ENCODE results near the gene RIMBP2.

The RIMBP2 gene

DNA sequence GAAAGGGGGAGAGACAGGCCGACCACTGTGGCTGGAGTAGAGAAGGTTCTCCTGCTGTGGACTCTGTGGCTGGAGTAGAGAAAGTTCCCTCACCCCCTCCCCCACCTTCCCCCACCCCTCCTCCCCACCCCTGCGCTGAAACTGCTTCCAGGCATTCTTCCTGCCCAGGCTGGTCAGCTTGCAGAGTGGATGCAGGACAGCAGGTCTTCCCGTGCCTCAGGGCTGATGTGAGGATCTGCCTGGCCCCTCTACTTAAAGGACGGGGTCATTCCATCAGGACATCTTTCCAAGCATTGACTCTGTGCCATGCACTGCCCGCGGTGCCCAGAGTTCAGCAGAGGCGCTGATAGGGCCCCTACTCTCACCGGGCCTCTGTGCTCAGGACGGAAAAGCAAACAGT is 13.2 kb upstream of the RIMBP2 start:
- DNase-seq, result no peak

DNA sequence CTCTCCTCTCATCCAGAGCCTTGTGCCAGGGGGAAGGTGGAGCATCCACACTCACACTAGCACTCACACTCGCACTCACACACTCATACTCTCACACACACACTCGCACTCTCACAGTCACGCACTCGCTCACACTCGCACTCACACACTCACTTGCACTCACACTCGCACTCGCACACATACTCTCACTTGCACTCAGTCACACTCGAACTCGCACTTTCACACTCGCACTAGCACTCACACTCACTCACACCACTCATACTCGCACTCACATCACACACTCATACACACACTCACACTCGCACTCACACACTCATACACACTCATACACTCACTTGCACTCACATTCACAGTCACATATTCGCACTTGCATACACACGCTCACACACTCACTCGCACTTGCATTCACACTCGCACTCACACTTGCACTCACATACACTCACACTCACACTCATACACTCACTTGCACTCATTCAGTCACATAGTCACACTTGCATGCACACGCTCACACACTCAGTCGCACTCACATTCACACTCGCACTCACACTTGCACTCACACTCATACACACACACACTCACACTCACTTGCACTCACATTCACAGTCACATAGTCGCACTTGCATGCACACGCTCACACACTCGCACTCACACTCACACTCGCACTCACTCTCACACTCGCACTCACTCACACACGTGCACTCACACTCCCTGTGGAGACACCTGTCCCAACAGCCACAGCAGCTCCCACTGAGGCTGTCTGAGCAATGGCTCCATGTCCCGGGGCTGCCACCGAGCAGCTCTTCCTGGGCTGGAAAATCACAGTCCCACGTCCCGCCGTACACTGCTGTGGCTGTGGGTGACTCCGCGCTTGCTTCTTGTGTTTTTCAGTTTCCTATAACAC is 12.3 kb upstream of the RIMBP2 start:
- no peak for DNase-seq

DNA sequence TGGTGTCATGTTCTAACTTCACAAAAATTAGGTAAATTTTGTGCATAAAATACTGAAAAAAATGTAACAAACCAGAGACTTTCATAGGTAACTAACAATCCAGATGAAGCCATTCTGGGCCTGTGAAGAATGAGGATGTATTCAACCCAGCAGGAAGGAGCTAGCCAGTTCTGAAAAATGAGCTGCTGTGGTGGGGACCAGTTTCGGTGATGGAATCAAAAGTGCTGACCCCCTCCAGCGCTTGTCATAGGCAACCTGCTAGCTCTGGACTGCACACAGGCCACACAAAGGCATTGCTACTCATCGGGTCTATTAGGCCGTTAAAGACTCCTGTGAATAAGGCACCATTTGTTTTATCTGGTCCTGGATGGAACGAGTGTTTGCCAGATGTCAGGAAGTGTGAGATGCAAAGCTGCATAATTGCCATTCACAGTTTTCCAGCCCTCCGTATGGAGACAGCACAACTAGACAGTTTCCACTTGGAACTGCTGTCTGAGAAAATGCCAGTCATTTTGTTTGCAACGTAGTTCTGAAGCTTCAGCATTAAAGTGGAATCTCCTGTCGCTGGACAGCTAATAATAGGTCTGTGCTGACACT is 3.3 kb upstream of the RIMBP2 start:
- no peak for DNase-seq

DNA sequence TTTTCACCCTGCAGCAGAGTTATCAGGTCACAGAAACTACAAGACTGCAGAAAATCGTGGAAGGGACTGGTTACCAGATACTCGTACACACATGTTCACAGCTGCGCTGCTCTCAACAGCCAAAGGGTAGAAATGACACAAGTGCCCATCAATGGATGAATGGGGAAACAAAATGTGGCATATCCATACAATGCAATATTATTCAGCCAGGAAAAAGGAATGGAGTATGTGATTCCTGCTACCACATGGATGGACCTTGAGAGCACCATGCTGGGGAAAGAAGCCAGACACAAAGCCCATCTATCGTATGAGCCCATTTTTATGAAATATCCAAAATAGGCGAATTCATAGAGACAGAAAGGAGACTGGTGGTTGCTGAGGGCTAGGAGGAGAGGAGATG is 1.7 kb upstream of the RIMBP2 start:
- no peak for DNase-seq

DNA sequence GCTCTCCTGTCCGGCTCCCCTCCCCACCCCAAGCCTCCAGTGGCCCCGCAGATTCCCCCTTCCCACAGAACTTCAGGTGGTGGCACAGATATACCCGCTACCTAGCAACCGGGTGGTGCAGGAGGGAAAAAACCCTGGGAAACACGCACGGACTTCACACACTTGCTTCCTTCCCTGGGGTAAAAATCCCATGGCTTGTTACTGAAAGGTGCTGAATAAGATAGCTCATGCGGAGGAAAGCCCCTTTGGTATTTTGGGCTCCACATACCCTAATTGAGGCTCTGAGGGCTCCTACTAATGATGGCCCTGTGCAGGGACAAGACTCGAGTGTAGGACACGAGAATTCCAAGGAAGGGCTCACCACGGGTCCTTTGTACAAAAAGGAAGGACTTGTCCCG is 869 bp upstream of the RIMBP2 start:
- no peak for DNase-seq

DNA sequence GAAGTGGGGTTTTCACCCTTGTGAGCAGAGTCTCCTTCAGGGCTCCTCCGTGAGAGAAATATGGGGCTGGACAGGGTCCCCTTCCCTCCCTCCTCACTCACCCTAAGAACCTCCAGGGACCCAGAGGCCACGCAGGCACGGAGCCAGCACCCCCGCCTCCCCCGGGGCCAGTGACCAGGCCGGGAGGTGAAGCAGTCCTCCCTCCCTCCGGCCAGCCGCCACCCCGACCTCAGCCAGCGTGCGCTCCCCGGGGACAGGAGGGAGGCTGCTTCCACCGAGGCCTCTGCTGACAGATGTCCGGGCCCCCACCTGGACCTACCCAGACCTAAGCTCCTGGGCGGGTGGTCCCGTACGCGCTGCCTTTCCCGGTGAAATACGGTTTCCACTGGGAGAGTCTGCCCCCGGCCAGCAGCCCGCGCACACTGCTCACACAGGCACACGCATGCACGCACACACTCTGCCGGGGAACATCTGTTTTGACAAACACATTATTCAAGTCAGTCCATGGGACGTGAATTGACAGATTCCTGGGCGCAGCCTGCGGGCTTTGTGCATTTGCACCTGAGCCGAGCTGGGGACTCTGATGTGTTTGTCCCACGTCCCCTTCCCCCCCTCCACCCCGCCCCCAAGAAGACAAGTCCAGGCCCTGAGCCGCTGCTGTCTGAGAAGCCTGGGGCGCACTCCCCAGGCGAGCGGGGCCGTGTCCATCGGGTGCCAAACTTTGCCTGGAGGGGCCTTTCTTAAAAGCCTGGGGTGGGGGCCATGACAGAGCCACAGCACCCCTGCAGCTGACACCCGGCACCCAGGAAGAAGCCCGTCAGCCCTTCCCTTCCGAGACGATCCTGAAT is 725 bp downstream of the RIMBP2 start:
- no peak for DNase-seq

DNA sequence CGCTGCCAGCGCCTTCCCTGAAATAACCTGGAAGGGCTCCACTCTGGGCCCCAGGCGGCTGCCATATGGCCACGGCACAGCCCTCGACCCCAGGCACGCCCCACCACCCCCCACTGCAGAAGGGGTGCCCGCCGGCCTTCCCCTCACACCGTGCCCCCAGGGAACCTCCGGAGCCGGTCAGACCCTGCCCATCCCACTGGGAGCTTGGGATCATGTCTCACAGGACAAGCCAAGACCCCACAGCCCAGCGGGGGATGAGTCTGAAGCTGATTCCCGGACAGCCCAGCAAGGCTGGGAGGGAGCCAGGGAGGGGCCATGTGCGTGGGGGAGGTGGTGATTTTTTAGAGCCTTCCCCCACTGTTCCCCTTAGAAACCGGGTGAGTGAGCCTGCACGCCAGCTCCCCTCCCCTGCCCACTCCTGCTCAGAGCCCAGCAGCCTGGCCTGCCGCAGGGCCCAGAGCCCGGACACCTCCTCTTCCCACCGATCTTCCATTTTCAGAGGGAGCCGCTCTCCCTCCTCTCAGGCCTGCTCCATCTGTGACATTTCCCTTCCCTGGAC is 1.4 kb downstream of the RIMBP2 start:
- DNase-seq, result no peak

DNA sequence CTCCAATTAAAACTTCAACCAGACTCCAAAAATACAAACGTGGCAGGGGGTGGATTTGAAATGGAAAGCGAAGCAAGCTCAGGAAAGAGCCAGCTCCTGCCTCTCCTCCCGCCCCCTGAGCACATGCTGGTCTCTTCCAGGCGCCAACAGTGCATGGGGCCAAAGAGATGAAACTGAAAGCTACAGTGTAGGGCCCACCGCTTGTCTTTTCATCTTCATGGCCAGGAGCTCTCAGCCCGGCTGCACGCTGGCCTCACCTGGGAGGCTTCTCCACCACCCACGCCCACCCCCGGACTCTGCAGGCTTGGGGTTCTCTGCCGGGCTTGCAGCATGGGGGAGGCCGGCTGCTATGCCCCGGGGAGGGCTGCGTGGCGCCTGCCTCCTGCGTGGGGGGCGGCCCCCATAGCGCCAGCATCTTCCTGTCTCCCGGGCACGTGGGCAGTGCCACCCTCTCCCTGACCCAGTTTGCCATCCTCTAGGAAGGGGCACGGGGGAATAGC is 2.0 kb downstream of the RIMBP2 start:
- no peak for DNase-seq

DNA sequence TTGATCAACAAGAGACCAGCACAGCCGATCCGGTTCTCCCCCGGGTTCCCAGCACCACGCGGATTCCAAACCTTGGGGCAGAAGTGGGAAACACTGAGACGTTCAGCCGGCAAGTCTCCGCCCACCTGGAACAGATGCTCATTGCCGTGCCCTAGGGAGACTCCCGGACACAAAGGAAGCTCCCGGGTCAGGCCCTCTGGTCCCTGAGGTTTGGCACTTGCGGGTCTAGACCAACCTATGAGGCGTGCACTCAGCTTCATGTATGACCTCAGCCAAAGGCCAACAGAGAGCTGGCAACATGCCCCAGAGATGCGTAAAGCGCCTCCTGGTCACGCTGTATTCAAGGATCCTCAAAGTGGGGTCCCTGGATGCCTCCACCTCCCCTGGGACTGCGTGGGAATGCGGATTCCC is 2.5 kb downstream of the RIMBP2 start:
- DNase-seq, result no peak

DNA sequence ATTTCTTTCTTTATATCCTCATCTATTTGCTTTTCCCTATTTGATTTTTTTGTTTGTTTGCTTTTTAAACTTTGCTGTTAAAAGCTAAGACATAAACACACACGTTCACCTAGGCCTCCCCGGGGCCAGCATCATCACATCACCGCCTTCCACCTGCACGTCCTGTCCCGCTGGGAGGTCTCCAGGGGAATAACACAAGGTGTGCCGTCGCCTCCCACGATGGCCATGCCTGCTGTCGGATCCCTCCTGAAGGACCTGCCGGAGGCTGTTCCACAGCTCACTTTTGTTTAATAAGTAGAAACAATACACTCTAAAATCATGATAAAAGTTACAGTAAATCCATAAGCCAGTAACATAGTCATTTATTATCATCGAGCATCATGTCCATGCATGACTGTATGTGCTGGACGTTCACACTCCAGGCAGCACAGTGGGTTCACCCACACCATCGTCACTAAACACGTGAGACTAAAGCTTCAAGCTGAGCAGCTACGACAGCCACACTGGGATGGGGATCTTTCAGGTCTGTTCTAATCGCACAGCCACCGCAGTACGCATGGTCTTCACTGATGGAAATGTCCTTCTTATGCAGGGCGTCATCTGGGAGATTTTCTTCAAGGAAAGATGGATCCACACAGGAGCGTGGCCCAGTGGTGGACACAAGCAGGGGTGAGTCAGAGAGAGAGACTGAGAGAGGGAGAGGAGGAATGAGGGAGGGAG is 3.6 kb downstream of the RIMBP2 start:
- no peak for DNase-seq

DNA sequence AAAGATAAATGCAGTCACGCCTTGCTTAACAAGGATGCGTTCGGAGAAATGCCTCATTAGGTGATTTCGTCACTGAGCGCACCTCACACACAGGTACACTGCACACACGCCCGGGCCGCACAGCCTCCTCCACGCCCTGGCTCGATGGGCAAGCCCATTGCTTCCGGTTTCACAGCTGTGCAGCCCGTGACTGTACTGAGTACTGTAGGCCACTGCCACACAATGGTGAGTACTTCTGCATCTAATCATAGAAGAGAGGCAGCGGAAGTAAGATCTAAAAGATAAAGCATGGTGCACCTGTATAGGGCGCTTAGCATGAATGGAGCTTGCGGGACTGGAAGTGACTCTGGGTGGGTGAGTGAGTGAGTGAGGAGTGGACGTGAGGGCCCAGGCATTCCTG is 4.3 kb downstream of the RIMBP2 start:
- no peak for DNase-seq

DNA sequence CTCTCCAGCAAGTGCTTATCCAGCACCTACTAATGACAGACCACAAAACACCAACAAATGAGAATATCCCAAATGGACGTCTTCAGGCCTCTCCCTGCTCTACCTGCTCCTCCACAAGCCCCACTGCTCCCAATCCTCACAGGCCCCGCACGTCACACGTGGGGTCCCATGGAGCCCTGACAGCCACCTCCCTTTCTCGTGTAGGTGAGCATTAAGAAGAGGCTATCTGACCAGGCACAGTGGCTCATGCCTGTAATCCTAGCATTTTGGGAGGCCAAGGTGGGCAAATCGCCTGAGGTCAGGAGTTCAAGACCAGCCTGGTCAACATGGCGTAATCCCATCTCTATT is 5.4 kb downstream of the RIMBP2 start:
- DNase-seq, result no peak

DNA sequence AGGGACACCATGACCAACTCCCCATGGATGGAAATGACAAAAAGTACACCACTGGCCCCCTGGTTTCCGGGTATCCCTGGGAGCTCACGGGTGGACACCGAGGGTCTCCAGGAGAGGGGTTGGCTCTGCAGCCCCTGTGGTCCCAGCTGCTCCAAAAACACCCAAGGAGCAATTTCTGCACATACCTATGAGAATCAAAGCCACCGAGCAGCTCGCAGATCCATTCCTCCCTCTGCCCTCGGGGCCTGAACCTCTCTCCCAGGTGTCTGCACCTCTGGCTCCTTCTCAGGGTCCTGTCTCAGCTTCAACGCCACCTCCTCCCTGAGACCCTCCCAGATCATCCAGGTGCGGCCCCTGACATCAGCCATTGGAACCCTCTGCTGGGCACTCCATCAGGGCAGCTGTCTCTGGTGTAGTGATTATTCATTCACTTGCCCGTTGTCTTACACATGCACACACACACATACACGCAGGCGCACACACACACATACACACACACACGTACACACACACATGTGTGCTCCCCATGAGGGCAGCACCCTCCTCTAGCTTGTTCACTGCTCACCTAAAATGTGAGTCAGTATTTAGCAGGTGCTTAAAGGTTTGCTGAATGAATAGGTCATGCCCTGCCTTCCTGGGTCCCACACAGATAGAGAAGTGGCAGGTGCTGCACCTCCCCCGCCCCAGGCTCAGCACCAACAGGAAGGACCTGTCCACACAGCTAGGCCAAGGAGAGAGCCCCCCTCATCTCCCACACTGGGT is 5.9 kb downstream of the RIMBP2 start:
- DNase-seq, result no peak

DNA sequence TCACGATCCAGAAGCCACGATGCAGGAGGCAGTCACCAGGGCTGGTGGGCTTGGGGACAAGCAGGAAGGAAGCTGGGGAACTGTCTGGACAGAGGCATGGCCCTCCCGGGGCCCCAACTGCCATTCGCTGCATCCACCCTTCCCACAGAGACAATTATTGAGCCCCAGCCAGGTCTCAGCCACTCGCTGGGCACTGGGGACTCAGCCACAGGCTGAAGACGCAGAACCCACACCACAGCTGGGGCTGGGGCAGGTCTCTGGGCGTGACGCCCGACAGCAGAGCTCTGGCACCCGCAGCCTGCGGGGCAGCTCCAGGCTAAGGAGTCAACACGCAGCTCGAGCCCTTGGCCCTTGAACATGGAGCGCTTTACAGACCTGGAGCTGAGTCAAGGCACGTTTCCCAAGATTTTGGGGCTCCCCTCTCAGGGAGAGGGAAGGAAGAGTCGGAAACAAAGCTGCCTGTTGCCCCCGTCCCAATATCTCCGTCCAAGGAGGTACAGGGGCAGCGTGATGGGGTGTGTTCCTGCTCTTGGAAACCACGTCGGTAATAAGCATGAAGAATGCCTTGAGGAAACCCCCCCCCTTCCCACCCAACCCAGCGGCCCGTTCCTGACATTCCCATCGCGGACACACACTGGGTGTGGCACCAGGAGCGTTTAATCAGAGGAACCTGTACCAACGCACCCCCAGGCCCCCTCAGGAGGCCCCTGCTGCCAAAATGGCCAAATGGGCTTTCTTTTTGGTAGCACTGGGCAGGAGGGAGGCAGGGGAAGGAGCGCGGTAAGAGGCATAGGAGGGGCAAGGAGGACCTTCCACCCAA is 6.7 kb downstream of the RIMBP2 start:
- DNase-seq, result no peak

DNA sequence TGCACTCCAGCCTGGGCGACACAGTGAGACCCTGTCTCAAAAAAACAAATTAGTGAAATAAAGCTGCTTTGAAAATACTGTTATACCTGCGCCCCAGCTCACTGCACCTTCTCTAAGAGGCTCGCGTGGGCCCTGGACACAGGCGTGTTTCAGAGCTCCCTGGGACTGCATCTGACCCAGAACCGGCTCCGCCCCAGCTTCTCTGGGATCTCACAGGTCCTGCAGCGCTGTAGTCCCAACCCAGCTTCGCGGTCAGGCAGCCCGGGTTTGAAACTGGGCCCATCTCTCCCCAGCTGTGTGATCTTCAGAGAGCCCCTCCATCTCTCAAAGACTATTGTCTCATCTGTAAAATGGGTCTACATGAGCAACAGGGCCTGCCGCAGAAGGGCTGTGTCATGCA is 7.5 kb downstream of the RIMBP2 start:
- DNase-seq, result no peak

DNA sequence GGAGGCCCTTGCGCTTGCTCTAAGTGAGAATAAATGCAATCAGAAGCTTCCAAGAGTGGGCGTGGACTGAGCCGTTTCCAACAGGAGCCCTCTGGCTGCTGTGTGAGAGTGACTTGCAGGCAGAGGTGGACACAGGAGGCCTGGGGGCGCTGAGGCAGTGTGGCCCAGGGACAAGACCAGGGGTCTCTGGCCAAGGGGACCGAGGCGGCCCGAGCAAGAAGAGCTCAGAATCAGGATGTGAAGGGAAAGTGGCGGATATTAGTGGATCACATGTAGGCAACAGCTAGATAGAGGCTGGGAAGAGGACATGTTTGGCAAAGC is 8.6 kb downstream of the RIMBP2 start:
- DNase-seq, result no peak

DNA sequence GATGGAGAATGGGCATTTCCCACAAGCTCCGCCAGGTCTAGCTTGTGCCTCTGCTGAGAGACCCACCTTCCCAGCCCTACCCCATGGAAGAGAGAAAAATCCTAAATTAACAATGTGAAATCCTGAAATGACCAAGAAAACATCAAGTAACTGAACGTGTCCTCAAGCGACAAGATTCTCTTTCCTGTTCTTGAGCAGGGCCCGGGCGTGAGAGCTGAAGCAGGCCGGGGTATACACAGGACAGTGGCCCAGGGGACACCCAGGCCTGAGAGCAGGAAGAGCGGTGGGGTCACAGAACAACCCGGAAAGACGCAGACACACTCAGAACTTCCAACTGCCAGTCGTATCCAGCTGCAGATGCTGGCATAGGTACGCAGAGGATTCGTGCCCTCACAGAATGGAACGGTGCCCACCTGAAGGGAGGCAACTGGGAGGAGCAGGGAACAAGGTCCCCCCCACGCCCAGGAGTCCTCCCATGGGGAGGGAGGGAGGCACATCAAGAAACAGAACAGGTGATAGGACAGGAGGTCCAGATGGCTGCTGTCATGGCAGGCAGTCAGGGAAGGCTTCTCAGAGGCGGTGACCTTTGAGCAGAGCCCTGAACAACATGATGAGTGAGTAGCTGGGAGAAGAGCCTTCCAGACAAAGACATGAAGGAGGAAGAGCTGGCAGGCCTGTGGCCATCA is 9.1 kb downstream of the RIMBP2 start:
- no peak for DNase-seq

DNA sequence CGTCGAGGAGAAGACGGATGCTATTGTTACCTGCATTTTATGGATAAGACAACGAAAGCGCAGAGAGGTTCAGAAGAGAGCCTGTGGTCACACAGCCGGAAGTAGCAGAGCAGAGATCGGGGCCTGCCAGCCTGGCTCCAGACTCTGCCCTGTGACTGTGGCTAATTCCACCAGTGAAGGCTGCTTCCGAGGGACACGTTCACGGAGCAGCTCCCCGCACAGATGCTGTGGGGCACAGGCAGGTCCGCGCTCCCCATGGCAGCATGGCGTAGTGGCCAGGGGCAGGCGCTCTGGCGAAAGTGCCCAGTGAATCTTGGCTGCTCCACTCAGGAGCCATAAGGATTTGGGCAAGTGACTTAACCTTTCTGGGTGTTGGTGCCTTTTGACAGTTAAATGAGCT is 9.8 kb downstream of the RIMBP2 start:
- no peak for DNase-seq

DNA sequence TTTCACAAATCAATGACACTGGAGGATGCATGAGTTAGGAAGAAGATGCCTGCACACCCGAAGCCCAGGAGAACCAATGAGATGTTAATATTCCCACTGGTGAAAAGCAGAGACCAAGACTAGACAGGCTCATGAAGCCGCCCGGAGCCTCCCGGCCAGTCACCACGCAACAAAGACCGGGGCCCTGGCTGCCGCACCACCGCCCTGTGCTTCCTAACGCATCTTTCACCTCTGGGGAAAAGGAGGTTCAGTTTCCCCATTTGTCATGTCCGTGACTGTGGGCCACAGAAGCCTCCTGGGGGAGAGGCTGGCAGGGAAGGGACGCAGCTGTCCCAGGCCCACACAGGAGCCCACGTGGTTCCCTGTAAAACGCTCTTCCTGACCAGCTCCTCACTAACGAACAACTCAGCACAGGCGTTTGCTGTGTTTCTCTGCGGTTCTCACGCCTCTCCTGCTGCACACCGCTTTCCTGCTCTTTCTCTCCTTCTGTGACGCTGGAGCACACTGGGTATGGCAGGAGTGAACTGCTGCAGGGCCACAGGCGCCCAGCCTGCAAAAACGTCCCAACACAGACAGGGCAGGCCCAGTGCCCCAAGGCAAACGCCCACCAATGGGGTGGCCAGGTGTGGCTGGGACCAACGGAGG is 10.8 kb downstream of the RIMBP2 start:
- no peak for DNase-seq

DNA sequence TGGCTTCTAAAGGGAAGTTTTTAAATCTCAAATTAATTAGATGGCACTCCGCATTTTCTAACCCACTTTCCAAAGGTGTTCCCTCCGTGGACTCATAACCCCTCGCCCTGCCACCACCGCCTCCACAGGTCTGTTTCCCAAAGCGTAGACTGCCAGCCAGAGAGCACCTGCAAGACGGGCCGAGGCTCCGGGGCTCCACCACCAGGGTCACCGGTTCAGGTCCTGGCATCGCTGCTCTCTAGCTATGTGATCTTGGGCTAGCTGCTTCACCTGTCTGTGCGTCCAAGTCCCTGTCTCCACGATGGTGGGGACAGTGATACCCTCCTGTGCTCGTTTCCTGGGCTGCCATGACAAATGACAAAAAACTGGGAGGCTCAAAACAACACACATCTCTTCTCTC is 11.5 kb downstream of the RIMBP2 start:
- no peak for DNase-seq
